GM21515 (cell line): Measurements from ENCODE around the gene SMAD7.

Experiments
- ATAC-seq: cut with Tn5 transposase; IDR thresholded peaks from one replicate; pipeline ENCODE4 v1.9.1; 2021; ENCODE audit not compliant: unreplicated experiment

SMAD7 gene

GRCh38 chr18:48932822-48933510 lies 17.8 kb downstream of the SMAD7 start:
- no peak for ATAC-seq

GRCh38 chr18:48932462-48932818 lies 18.3 kb downstream of the SMAD7 start:
- no peak for ATAC-seq

- ATAC-seq, result no peak
Measured at GRCh38 chr18:48931680-48932461, 18.9 kb downstream of the SMAD7 start.

- no peak for ATAC-seq
Measured at GRCh38 chr18:48930926-48931325, 19.8 kb downstream of the SMAD7 start.

GRCh38 chr18:48929941-48930713 lies 20.6 kb downstream of the SMAD7 start:
- ATAC-seq, result no peak

- ATAC-seq, result no peak
Measured at GRCh38 chr18:48929212-48929612, 21.6 kb downstream of the SMAD7 start.

GRCh38 chr18:48928787-48929186 lies 22.0 kb downstream of the SMAD7 start:
- ATAC-seq, result peak; percentile 60

GRCh38 chr18:48927286-48928080 lies 23.3 kb downstream of the SMAD7 start:
- ATAC-seq, result no peak

GRCh38 chr18:48926420-48926857 lies 24.3 kb downstream of the SMAD7 start:
- ATAC-seq, result no peak

- ATAC-seq, result no peak
Measured at GRCh38 chr18:48925491-48925780, 25.3 kb downstream of the SMAD7 start.

GRCh38 chr18:48924630-48925490 lies 25.9 kb downstream of the SMAD7 start:
- ATAC-seq, result no peak

GRCh38 chr18:48923746-48924629 lies 26.8 kb downstream of the SMAD7 start:
- peak; percentile 47 for ATAC-seq

- no peak for ATAC-seq
Measured at GRCh38 chr18:48922801-48923730, 27.7 kb downstream of the SMAD7 start.

GRCh38 chr18:48922226-48922800 lies 28.5 kb downstream of the SMAD7 start:
- no peak for ATAC-seq

GRCh38 chr18:48921305-48922225 lies 29.2 kb downstream of the SMAD7 start:
- ATAC-seq, result no peak

GRCh38 chr18:48920408-48921038 lies 30.2 kb downstream of the SMAD7 start:
- ATAC-seq, result no peak
